Measurements from ENCODE around the gene ADCY1. TPM values are rescaled to one million over a fixed set of nuclear protein-coding genes. Genes with fewer than 3 reads are reported as not detected.

The ADCY1 gene
- total RNA-seq, 1 donor from 2014 or later, result 0.05 TPM

DNA sequence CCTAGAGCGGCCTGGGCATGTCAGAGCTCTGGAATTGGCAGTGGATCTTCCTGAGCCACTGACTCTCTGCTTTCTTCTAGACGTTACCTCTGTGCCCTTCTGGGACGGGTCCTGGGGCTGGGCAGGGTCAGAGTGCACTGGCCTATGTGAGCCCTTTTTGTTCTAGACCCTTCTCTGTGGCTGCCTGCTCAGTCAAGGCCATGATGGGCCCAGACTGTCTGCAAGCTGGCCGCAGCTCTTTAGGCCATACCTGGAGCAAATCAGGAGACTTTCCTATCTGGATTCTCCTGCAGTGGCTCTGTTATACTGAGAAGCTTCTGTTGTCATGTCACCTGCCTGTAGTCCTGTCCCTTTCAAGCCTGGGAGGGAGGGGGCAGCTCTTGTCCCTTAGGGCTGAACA, 70.1 kb downstream of the ADCY1 start:
- no peak overlapping the region for H3K27ac Mint-ChIP-seq (ENCODE audit: unreplicated experiment)
- no peaks in the 10 kb centered on the region for H3K36me3 Mint-ChIP-seq (ENCODE audit: unreplicated experiment)
- H3K4me3 Mint-ChIP-seq (ENCODE audit: unreplicated experiment), result no peak overlapping the region
- H3K9me3 Mint-ChIP-seq (ENCODE audit: unreplicated experiment), result no peaks in the 10 kb centered on the region
- H3K4me1 Mint-ChIP-seq (ENCODE audit: unreplicated experiment), result no peaks in the 10 kb centered on the region
- H3K27me3 Mint-ChIP-seq (ENCODE audit: unreplicated experiment), result peaks cover 8% of the 10 kb centered on the region
- TF ChIP-seq, protein P1, sequence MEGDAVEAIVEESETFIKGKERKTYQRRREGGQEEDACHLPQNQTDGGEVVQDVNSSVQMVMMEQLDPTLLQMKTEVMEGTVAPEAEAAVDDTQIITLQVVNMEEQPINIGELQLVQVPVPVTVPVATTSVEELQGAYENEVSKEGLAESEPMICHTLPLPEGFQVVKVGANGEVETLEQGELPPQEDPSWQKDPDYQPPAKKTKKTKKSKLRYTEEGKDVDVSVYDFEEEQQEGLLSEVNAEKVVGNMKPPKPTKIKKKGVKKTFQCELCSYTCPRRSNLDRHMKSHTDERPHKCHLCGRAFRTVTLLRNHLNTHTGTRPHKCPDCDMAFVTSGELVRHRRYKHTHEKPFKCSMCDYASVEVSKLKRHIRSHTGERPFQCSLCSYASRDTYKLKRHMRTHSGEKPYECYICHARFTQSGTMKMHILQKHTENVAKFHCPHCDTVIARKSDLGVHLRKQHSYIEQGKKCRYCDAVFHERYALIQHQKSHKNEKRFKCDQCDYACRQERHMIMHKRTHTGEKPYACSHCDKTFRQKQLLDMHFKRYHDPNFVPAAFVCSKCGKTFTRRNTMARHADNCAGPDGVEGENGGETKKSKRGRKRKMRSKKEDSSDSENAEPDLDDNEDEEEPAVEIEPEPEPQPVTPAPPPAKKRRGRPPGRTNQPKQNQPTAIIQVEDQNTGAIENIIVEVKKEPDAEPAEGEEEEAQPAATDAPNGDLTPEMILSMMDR (IDR thresholded peaks at IDR 0.05), result no peak
- peak; percentile 60 for DNase-seq (ENCODE audit: extremely low spot score, unreplicated experiment)

DNA sequence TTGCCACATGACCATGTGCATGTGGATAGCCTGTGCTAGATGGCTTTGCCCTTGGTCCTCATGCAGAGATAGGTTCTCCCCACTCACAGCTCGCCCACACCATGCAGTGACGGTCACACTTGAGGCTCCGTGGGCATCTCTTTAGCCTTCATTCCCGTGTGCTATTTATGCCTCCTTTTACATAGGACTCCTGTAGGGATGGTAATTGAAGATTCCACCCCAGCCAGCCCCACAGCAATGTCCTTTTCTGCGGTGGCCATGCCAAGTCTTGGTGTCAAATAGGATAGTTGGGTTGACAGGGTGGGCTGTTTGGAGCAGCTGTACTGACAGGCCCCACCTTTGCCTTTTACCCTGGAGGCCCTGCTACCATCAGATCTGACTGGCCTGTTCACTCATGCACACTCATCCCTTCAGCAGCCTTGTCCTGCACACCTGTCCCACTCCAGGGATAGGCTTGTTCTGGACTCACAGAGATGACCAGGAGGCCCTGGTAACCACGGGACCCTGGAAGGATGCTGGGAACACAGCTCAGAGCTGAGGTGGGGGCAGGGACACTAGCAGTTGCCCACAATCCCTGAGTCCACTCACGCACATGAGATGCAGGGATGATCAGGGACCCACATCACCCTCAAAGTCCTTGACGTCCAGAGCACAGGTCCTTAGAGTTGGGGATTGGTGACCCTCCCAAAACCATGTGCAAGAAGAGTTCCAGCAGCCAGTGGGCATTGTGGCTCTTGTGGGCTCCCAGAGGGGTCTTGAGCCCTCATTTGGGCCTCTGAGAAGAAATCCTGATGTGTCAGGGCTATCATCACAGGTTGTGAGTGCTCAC, 71.2 kb downstream of the ADCY1 start:
- DNase-seq (ENCODE audit: extremely low spot score, unreplicated experiment), result peak; percentile 73
- H3K27me3 Mint-ChIP-seq (ENCODE audit: unreplicated experiment), result peaks cover 3% of the 10 kb centered on the region
- H3K4me1 Mint-ChIP-seq (ENCODE audit: unreplicated experiment), result no peaks in the 10 kb centered on the region
- no peak overlapping the region for H3K27ac Mint-ChIP-seq (ENCODE audit: unreplicated experiment)
- no peaks in the 10 kb centered on the region for H3K9me3 Mint-ChIP-seq (ENCODE audit: unreplicated experiment)
- no peak overlapping the region for H3K4me3 Mint-ChIP-seq (ENCODE audit: unreplicated experiment)
- no peaks in the 10 kb centered on the region for H3K36me3 Mint-ChIP-seq (ENCODE audit: unreplicated experiment)
- TF ChIP-seq, protein P1 (IDR thresholded peaks at IDR 0.05), result no peak

DNA sequence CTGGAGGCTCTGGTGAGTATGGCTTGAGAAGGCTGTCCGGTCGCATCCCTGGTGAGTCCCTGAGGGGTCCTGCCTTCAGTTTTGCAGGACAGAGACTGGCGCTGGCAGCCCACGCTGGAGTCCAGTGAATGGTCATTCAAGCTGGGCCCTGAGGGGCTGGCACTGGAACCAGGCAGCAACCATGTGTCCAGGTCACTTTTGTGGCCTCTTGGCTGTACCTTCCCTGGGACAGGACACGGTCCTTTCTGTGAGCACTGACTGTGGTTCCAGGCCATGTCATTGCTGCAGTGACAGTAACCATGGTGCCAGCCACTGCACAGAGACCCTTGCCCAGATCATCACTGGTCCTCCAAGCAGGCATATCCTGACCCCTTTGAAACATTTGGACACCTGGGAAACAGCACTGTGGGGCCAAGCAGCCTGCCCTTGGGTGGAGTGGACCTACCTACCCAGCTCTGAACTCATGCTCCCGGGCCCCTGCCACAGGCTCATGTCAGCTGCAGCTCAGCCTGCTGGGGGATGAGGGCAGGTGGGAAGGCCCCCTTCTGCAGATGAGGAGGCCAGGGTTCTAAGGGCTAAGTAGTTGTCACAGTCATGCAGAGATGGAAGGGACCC, 72.1 kb downstream of the ADCY1 start:
- H3K27me3 Mint-ChIP-seq (ENCODE audit: unreplicated experiment), result peaks cover 3% of the 10 kb centered on the region
- no peaks in the 10 kb centered on the region for H3K4me1 Mint-ChIP-seq (ENCODE audit: unreplicated experiment)
- H3K36me3 Mint-ChIP-seq (ENCODE audit: unreplicated experiment), result no peaks in the 10 kb centered on the region
- no peaks in the 10 kb centered on the region for H3K9me3 Mint-ChIP-seq (ENCODE audit: unreplicated experiment)
- no peak overlapping the region for H3K4me3 Mint-ChIP-seq (ENCODE audit: unreplicated experiment)
- TF ChIP-seq, protein P1 (IDR thresholded peaks at IDR 0.05), result no peak
- peak; percentile 70 for DNase-seq (ENCODE audit: extremely low spot score, unreplicated experiment)
- H3K27ac Mint-ChIP-seq (ENCODE audit: unreplicated experiment), result no peak overlapping the region

DNA sequence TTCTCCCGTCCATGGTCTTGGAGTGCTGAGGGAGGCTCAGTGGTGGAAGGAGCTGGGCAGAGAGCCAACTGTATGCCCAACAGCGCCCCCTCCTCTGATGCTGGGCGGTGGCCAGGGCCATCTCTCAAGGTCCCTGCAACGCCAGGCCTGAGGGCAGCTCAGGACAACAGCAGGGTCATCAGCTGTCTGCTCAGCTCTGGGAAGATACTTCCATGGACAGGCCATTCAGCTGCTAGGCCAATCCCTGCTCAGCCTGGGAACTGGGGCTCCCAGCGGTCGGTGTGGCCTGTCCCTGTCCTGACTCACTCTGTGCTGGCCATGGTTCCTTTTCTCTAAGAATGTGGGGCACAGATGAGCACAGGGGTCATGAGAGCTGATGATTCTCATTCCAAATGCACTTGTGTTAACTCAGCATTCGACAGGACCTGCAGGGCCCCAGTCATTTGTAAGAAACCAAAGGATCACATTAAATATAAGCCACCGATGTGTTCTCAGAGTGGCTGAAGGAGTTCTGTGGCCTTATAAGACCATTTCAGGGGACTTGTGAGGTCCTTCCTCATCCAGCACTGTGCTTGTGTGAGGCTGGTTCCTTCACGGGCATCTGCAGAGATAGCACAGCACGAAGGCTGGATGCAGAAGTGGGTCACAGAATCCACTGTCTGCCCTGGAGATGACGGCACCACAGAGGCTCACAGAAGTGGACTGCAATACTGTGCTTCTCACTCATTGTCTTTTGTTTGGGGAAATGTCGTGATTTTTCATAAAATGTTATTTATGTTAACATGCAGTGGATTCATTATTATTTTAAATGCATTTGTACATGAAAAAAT, 73.0 kb downstream of the ADCY1 start:
- TF ChIP-seq, protein P1 (IDR thresholded peaks at IDR 0.05), result no peak
- no peaks in the 10 kb centered on the region for H3K4me1 Mint-ChIP-seq (ENCODE audit: unreplicated experiment)
- H3K4me3 Mint-ChIP-seq (ENCODE audit: unreplicated experiment), result no peak overlapping the region
- peaks cover 3% of the 10 kb centered on the region for H3K27me3 Mint-ChIP-seq (ENCODE audit: unreplicated experiment)
- H3K9me3 Mint-ChIP-seq (ENCODE audit: unreplicated experiment), result no peaks in the 10 kb centered on the region
- peak; percentile 73 for DNase-seq (ENCODE audit: extremely low spot score, unreplicated experiment)
- no peak overlapping the region for H3K27ac Mint-ChIP-seq (ENCODE audit: unreplicated experiment)
- H3K36me3 Mint-ChIP-seq (ENCODE audit: unreplicated experiment), result no peaks in the 10 kb centered on the region

Measured in osteocyte (in vitro differentiated cells).